Mesenteric fat pad (tissue), 1 donor: ENCODE data around the gene C14orf119. TPM values are rescaled to one million over a fixed set of nuclear protein-coding genes. Genes with fewer than 3 reads are reported as not detected.

Experiments used
- DNase-seq: peaks from one replicate; pipeline ENCODE4 v3.0.0-alpha.2; 2020; ENCODE audit warnings: low spot score
- total RNA-seq: library from RNA; stranded (reverse); fragmentation: NEBNext Ultra II Directional; extraction: Animal tissue kit (Norgen Biotek cat#: 25700); gene quantifications from one replicate; pipeline ENCODE4 v1.2.1, GENCODE V29; 2021
- donor health status: DM: yes; HTN: yes; CAD: no.

The C14orf119 gene
- total RNA-seq, 1 donor from 2014 or later: 50.5 TPM

- no peak for DNase-seq
Observed at GRCh38 chr14:23146351-23146910, 51.1 kb downstream of the C14orf119 start.

- no peak for DNase-seq
Observed at GRCh38 chr14:23146980-23147379, 51.7 kb downstream of the C14orf119 start.

GRCh38 chr14:23147676-23148075 lies 52.4 kb downstream of the C14orf119 start:
- DNase-seq: no peak

GRCh38 chr14:23148591-23149249 lies 53.4 kb downstream of the C14orf119 start:
- DNase-seq: no peak

- no peak for DNase-seq
Observed at GRCh38 chr14:23149745-23150144, 54.4 kb downstream of the C14orf119 start.

Other genes with a start within 250 kb of the C14orf119 start
- 113 TPM for gene LRP10, start 223.8 kb upstream of the C14orf119 start, total RNA-seq
- 0.39 TPM for gene REM2, start 212.3 kb upstream of the C14orf119 start, total RNA-seq
- gene RBM23, start 176.4 kb upstream of the C14orf119 start, total RNA-seq: 53.8 TPM
- 54.8 TPM for gene PRMT5, start 166.1 kb upstream of the C14orf119 start, total RNA-seq
- gene HAUS4, start 138.4 kb upstream of the C14orf119 start, total RNA-seq: 20.8 TPM
- 6.0 TPM for gene AJUBA, start 113.0 kb upstream of the C14orf119 start, total RNA-seq
- 4.9 TPM for gene C14orf93, start 85.4 kb upstream of the C14orf119 start, total RNA-seq
- gene PSMB5, start 60.6 kb upstream of the C14orf119 start, total RNA-seq: 113 TPM
- not detected for gene PSMB11, start 53.3 kb upstream of the C14orf119 start, total RNA-seq
- 2.4 TPM for gene CDH24, start 38.0 kb upstream of the C14orf119 start, total RNA-seq
- gene ACIN1, start 369 bp upstream of the C14orf119 start, total RNA-seq: 137 TPM
- not detected for gene CIROP, start 9.5 kb downstream of the C14orf119 start, total RNA-seq
- not detected for gene CEBPE, start 23.8 kb downstream of the C14orf119 start, total RNA-seq
- 33.4 TPM for gene SLC7A8, start 88.2 kb downstream of the C14orf119 start, total RNA-seq
- not detected for gene RNF212B, start 142.4 kb downstream of the C14orf119 start, total RNA-seq
- gene HOMEZ, start 190.6 kb downstream of the C14orf119 start, total RNA-seq: 6.8 TPM
- 8.0 TPM for gene PPP1R3E, start 207.4 kb downstream of the C14orf119 start, total RNA-seq
- 60.1 TPM for gene BCL2L2, start 211.3 kb downstream of the C14orf119 start, total RNA-seq
- 129 TPM for gene PABPN1, start 226.0 kb downstream of the C14orf119 start, total RNA-seq